K562 (cell line): Measurements from ENCODE around the gene TAGLN3. TPM values are rescaled to one million over a fixed set of nuclear protein-coding genes. Genes with fewer than 3 reads are reported as not detected.

Source experiments
- ATAC-seq: fragments of 200-7000 bp; cut with Tn5 transposase; 3 replicates; pipeline ENCODE4 v1.9.1; 2020; ENCODE audit warnings: moderate library complexity
- BruUV-seq: library from RNA; stranded (reverse); fragments of 400-500 nt; replicated peaks from 2 replicates; lab custom pipeline; 2021; lab: Mats Ljungman, UMichigan
- CTCF ChIA-PET: fragments of 300-600 bp; formaldehyde crosslinking; extraction: SDS; loops from one replicate; lab custom pipeline; 2021; ENCODE audit warnings: low intra/inter-chr PET ratio; lab: Yijun Ruan, JAX
- POLR2A ChIA-PET: fragments of 300-600, 350-650 bp; sonication (Branson Sonifier 250); formaldehyde crosslinking; extraction: SDS; loops from one replicate; lab custom pipeline; 2021; ENCODE audit warnings: antibody characterized with exemption, inconsistent platforms; lab: Yijun Ruan, JAX
- DNase-seq, 4 experiments: peaks; one replicate each; pipeline versions ENCODE4 v3.0.0 to v3.0.0-alpha.2; 2011 to 2018; ENCODE audit warnings: low spot score in 3 of 4, mixed read lengths in 3 of 4; ENCODE audit errors: extremely low read depth in 1 of 4
- FAIRE-seq: peaks from 2 replicates; lab custom pipeline; 2011; peaks lifted over from hg19 to GRCh38; lab: Jason Lieb, UNC
- H2AFZ ChIP-seq: 2 replicates; pipeline ENCODE4 v1.6.0; 2011; ENCODE audit warnings: low read depth, low read length, control low read depth, inconsistent platforms
- H3K27ac ChIP-seq: fragments of 200-600 bp; 3 replicates; pipeline ENCODE4 v1.8.0; 2011; ENCODE audit warnings: low read depth, mild to moderate bottlenecking, control low read depth, inconsistent platforms, low read length, moderate library complexity, mixed read lengths; ENCODE audit errors: extremely low read depth
- H3K27me3 ChIP-seq, 2 experiments: fragments of 300-600 bp in 1 of 2; 2 replicates in 1 of 2; 3 replicates in 1 of 2; pipeline versions ENCODE4 v1.6.0 to v1.8.0; 2011; ENCODE audit warnings: inconsistent platforms in 2 of 2, low read length in 2 of 2, mild to moderate bottlenecking in 1 of 2, mixed read lengths in 1 of 2, moderate library complexity in 1 of 2; ENCODE audit not compliant: control insufficient read depth in 2 of 2, insufficient read depth in 2 of 2
- H3K36me3 ChIP-seq: fragments of 300-600 bp; 3 replicates; pipeline ENCODE4 v1.8.0; 2011; ENCODE audit warnings: mild to moderate bottlenecking, low read length, inconsistent platforms; ENCODE audit not compliant: control insufficient read depth, insufficient read depth
- H3K4me1 ChIP-seq, 2 experiments: fragments of 200-600 bp in 1 of 2; replicated peaks in 1 of 2; 2 replicates in 1 of 2; 3 replicates in 1 of 2; pipeline versions ENCODE4 v1.5.1 to v1.8.0; 2011; ENCODE audit warnings: inconsistent platforms in 2 of 2, low read length in 2 of 2, mild to moderate bottlenecking in 1 of 2, mixed read lengths in 1 of 2, moderate library complexity in 1 of 2; ENCODE audit not compliant: control insufficient read depth in 2 of 2, insufficient read depth in 2 of 2
- H3K4me2 ChIP-seq: 2 replicates; pipeline ENCODE4 v1.6.1; 2011; ENCODE audit warnings: low read length, control low read depth, inconsistent platforms, mixed read lengths; ENCODE audit not compliant: insufficient read depth
- H3K4me3 ChIP-seq: fragments of 200-600 bp; sonication (generic), shearing (Covaris generic); 2 replicates; pipeline ENCODE4 v1.5.1; 2016; ENCODE audit warnings: control low read depth, inconsistent platforms
- H3K79me2 ChIP-seq: fragments of 200-600 bp; 3 replicates; pipeline ENCODE4 v1.8.0; 2011; ENCODE audit warnings: low read length, inconsistent platforms; ENCODE audit not compliant: control insufficient read depth, insufficient read depth
- H3K9ac ChIP-seq, 2 experiments: 2 replicates each; pipeline versions ENCODE4 v1.6.0 to v1.6.1; 2011; ENCODE audit warnings: low read depth in 2 of 2, low read length in 2 of 2, control low read depth in 1 of 2, inconsistent platforms in 1 of 2, mild to moderate bottlenecking in 1 of 2, mixed read lengths in 1 of 2; ENCODE audit not compliant: insufficient read depth in 1 of 2
- H3K9me1 ChIP-seq: one replicate; pipeline ENCODE4 v1.6.0; 2011; ENCODE audit warnings: inconsistent platforms, mild to moderate bottlenecking, low read length, moderate library complexity; ENCODE audit not compliant: control insufficient read depth, insufficient read depth
- H3K9me3 ChIP-seq: replicated peaks from 2 replicates; pipeline ENCODE4 v1.5.1; 2011; ENCODE audit warnings: low read depth, low read length, inconsistent platforms; ENCODE audit not compliant: control insufficient read depth, insufficient read depth
- H4K20me1 ChIP-seq: replicated peaks from 2 replicates; pipeline ENCODE4 v1.6.1; 2011; ENCODE audit warnings: low read length, inconsistent platforms, mixed read lengths; ENCODE audit not compliant: control insufficient read depth, insufficient read depth
- BRD9 ChIP-seq: fragments of 450-650 bp; IDR thresholded peaks from 2 replicates; pipeline ENCODE4 v1.6.1; 2018; ENCODE audit warnings: low read depth; ENCODE audit not compliant: partially characterized antibody
- GATA2 ChIP-seq: sonication (generic); formaldehyde crosslinking; IDR thresholded peaks from 2 replicates; pipeline ENCODE4 v1.4.0; 2020; ENCODE audit warnings: mild to moderate bottlenecking, missing genetic modification reagents
- NCOA4 ChIP-seq: fragments of 450-650 bp; IDR thresholded peaks from 2 replicates; pipeline ENCODE4 v1.6.1; 2018; ENCODE audit warnings: mild to moderate bottlenecking; ENCODE audit not compliant: partially characterized antibody
- SMARCB1 ChIP-seq: IDR thresholded peaks from 2 replicates; pipeline ENCODE4 v1.6.1; 2011; ENCODE audit warnings: improper control_type of control experiment, low read depth; ENCODE audit not compliant: insufficient read length
- ZFP36 ChIP-seq: fragments of 150-350 bp; IDR thresholded peaks from 2 replicates; pipeline ENCODE4 v1.6.1; 2018; ENCODE audit warnings: low read length, low read depth; ENCODE audit not compliant: partially characterized antibody
- ZNF282 ChIP-seq: sonication (generic); formaldehyde crosslinking; IDR thresholded peaks from 2 replicates; pipeline ENCODE4 v1.8.1; 2023; ENCODE audit warnings: missing genetic modification reagents
- WGBS: fragments of 100-300 bp; shearing (Covaris generic); methylation state at CpG from one replicate; pipeline ENCODE4 v1.1.6; 2016; ENCODE audit warnings: low coverage, mixed read lengths; ENCODE audit not compliant: insufficient coverage; ENCODE audit errors: missing lambda C conversion rate; 5-methylcytosine and 5-hydroxymethylcytosine counted together
- in situ Hi-C: fragments of 300-500 bp; cut with MboI; formaldehyde crosslinking; loops from 4 replicates; pipeline ENCODE4 v1.15.0; 2018; ENCODE audit warnings: inconsistent platforms, mixed read lengths
- intact Hi-C: fragments of 100-400 bp; cut with micrococcal nuclease; formaldehyde crosslinking; loops from 2 replicates; pipeline ENCODE4 v1.14.2; 2022
- polyA plus RNA-seq, 8 experiments: library from polyadenylated mRNA; depleted of rRNA in 4 of 8; stranded (reverse) in 5 of 8; unstranded in 3 of 8; fragments of >200 nt; fragmentation: Nextera tagmentation in 2 of 8; fragmentation: Illumina TruSeq in 1 of 8; extraction: Ambion mirVana in 2 of 8; extraction: Trizol in 1 of 8; gene quantifications; 2 replicates each; pipeline versions ENCODE4 v1.2.1 to v1.2.3, GENCODE V29; 2011 to 2014; ENCODE audit warnings: inconsistent platforms in 1 of 8, missing spikeins in 1 of 8
- total RNA-seq, 7 experiments: library from RNA; depleted of rRNA in 6 of 7; stranded (reverse); fragments of >200 nt in 6 of 7; fragmentation: Illumina TruSeq in 2 of 7; extraction: Trizol in 2 of 7; gene quantifications; 2 replicates each; pipeline versions ENCODE4 v1.2.1 to v1.2.3, GENCODE V29; 2011 to 2021; ENCODE audit warnings: low replicate concordance in 1 of 7
- TF ChIP-seq, protein P1 (sequence below): sonication (generic); formaldehyde crosslinking; IDR thresholded peaks from 2 replicates; pipeline ENCODE4 v1.5.0; 2020; ENCODE audit warnings: missing genetic modification reagents
- TF ChIP-seq, protein P2 (sequence below): fragments of 450-650 bp; conservative IDR thresholded peaks from 2 replicates; pipeline ENCODE4 v1.6.1; 2016; ENCODE audit warnings: missing genetic modification characterization, low read depth, mild to moderate bottlenecking, missing compliant biosample characterization, moderate library complexity

TAGLN3 gene
- total and polyA plus RNA-seq, 9 of the 15 experiments (the other 6 are each of a cell fraction or from before 2014, with no cell fraction given) = 0.06 TPM; not detected in 7

DNA sequence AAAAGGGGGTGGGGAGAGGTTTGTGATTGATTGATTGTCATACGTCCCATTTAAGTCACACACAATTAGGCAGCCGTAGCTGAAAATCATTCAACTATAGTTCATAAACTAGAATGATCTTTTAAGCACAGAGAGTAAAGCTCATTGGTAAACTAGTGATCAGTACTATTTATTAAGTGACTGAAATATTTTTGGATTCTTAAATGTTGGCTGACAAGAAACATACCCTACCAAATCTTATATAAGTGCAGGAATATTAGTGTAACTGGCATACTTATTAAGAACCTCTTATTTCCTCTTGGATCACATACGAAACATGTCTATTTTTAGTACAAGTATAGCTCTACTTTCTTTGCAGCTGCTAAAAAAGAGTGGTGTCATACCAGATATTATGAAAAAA is 28.3 kb upstream of the TAGLN3 start:
- Histone ChIP-seq H3K4me3 (no peak overlapping the region), H4K20me1 (no peaks in the 10 kb centered on the region), H3K4me1 (no peaks in the 10 kb centered on the region), H3K9me1 (no peaks in the 10 kb centered on the region), H3K4me2 (no peak overlapping the region), H3K9ac (no peak overlapping the region), H3K79me2 (no peaks in the 10 kb centered on the region), H3K36me3 (no peaks in the 10 kb centered on the region), H3K9me3 (no peaks in the 10 kb centered on the region), H2AFZ (no peak overlapping the region), H3K27me3 (peaks cover 0 to 2% of the 10 kb centered on the region in 2 experiments; a peak in 3 of 5 replicates), H3K27ac (no peak overlapping the region)
- ATAC-seq (no peak), DNase-seq (no peak), FAIRE-seq (no peak)
- ChIA-PET CTCF (no interaction called here), POLR2A (interaction anchor here (1.8 kb wide), 1 partner anchor 8 kb away, joined by 3 read pairs; the partner anchor contains the start of gene ABHD10)
- no peak for TF ChIP-seq BRD9
- TF ChIP-seq SMARCB1 = no peak
- no peak for TF ChIP-seq ZNF282 (CRISPR knock-in tag)
- no peak for TF ChIP-seq ZFP36
- TF ChIP-seq, protein P1, sequence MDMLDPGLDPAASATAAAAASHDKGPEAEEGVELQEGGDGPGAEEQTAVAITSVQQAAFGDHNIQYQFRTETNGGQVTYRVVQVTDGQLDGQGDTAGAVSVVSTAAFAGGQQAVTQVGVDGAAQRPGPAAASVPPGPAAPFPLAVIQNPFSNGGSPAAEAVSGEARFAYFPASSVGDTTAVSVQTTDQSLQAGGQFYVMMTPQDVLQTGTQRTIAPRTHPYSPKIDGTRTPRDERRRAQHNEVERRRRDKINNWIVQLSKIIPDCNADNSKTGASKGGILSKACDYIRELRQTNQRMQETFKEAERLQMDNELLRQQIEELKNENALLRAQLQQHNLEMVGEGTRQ (CRISPR knock-in tag) = no peak
- TF ChIP-seq NCOA4 = no peak
- no peak for TF ChIP-seq GATA2 (CRISPR knock-in tag)
- TF ChIP-seq, protein P2, sequence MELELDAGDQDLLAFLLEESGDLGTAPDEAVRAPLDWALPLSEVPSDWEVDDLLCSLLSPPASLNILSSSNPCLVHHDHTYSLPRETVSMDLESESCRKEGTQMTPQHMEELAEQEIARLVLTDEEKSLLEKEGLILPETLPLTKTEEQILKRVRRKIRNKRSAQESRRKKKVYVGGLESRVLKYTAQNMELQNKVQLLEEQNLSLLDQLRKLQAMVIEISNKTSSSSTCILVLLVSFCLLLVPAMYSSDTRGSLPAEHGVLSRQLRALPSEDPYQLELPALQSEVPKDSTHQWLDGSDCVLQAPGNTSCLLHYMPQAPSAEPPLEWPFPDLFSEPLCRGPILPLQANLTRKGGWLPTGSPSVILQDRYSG (tag) = no peak
- intact Hi-C loops = no loop called here
- no TSS peak for BruUV-seq
- WGBS = 0% methylated on average over 2 of the region's 3 CpGs
- in situ Hi-C loops = no loop called here
